ENCODE measurements around the gene SLC9A9. TPM values are rescaled to one million over a fixed set of nuclear protein-coding genes. Genes with fewer than 3 reads are reported as not detected.

The SLC9A9 gene
- total and polyA plus RNA-seq, 10 of the 15 experiments (the other 5 are each of a cell fraction or from before 2014, with no cell fraction given), result 3.5 to 14.2 (median 9.3) TPM

DNA sequence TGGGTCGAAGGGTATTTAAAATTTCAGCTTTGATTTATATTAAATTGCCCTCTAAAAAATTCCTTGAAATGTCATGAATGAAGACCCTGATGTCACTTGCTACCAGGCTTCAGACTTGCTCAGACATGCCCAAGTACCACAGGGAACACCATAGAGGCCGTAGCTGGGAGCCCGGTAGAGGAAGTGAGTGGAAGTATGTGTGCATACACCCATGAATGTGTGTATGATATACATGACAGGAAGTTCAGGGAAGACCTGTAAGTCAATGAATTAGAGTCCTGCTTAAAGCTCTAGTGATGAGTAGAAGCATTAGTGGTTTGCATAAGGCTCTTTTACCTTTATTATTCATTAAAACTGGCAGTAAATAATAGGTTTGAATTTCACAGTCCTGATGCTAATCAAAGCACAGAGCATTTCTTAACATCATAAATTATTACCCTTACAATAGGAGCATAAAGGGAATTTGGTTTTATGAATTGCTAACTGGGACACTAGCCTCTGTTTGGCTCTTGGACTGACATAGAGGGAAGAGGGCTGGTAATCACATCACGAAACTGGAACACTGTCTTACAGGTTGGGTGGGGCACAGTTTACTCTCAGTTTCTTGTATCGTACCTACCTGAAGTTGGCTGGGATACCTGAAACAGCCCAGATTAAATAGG is 584.3 kb downstream of the SLC9A9 start:
- DNase-seq (ENCODE audit: low read depth, low spot score), result no peak
- no peak for TF ChIP-seq PAX8 (IDR thresholded peaks at IDR 0.05)
- Histone ChIP-seq H3K4me1 (ENCODE audit: control insufficient read depth, insufficient read depth, low read length) (peaks cover 7% of the 10 kb centered on the region), H3K4me2 (ENCODE audit: control insufficient read depth, insufficient read depth) (peak overlapping the region; percentile 14; the same call in 1 of the 2 replicates), H4K20me1 (ENCODE audit: control insufficient read depth, insufficient read depth) (no peaks in the 10 kb centered on the region), H3K9me3 (replicated peaks; ENCODE audit: control insufficient read depth, insufficient read depth, low read length) (no peaks in the 10 kb centered on the region), H3K36me3 (ENCODE audit: control insufficient read depth in 2 of 2, insufficient read depth in 2 of 2, low read length in 1 of 2) (no peaks in the 10 kb centered on the region), H3K4me3 (no peak overlapping the region), H3K79me2 (ENCODE audit: control insufficient read depth, insufficient read depth, low read length) (no peaks in the 10 kb centered on the region), H3K9ac (ENCODE audit: control insufficient read depth, insufficient read depth, low read length) (no peak overlapping the region), H2AFZ (ENCODE audit: control insufficient read depth, low read depth, low read length) (no peak overlapping the region; the same call in 1 of the 2 replicates), H3K27ac (ENCODE audit: control insufficient read depth, insufficient read depth) (no peak overlapping the region; the same call in 1 of the 2 replicates), H3K27me3 (replicated peaks in 1 of 2; ENCODE audit: control insufficient read depth in 2 of 2, insufficient read depth in 2 of 2, low read length in 1 of 2) (no peaks in the 10 kb centered on the region)
- in situ Hi-C loops (cut with MboI), result no loop called here
- ChIA-PET RAD21 (ENCODE audit: unreplicated experiment) (no interaction called here), SMC1A (ENCODE audit: uncharacterized antibody, unreplicated experiment) (interaction anchor here (0.6 to 1.3 kb wide), 3 partner anchors 9 to 57 kb away, joined by 3 to 4 read pairs (median 3); no protein-coding TSS in a partner anchor), CTCF (interaction anchor here (1.4 kb wide), 1 partner anchor 11 kb away, joined by 3 read pairs; no protein-coding TSS in a partner anchor), POLR2A (interaction anchor here (0.5 to 1.6 kb wide), 3 partner anchors 9 to 86 kb away, joined by 3 to 4 read pairs (median 3); no protein-coding TSS in a partner anchor)
- ATAC-seq, result peak; percentile 37; the same call in 1 of the 3 replicates
- no peak for FAIRE-seq
- 74% methylated on average over 5 of the region's 5 CpGs for WGBS (ENCODE audit: insufficient coverage, insufficient replicate concordance, low lambda C conversion rate, missing lambda C conversion rate)
- intact Hi-C loops (cut with micrococcal nuclease; ENCODE audit: unreplicated experiment), result no loop called here
- no TSS peak for BruUV-seq (replicated peaks)

DNA sequence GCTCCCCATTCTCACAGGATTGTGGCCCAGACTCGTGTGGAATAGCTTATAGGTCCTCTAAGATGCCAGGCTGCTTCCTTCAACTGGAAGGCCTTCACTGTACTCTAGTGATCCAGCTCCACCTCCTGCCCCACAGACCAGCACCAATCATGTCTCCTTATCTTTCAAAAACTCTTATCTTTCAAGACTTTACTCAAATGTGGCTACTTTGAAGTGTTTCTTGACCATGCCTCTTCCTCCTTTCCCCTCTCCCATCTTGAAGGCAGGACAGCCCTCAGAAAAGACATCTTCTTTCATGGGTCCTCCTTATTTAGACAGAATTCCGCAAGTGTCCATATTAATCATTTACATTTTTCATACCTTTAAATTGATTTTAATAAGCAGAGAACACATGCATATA is 586.4 kb downstream of the SLC9A9 start:
- WGBS (ENCODE audit: insufficient coverage, insufficient replicate concordance, low lambda C conversion rate, missing lambda C conversion rate), result 46% methylated on average over 2 of the region's 2 CpGs
- ChIA-PET CTCF (no interaction called here), SMC1A (ENCODE audit: uncharacterized antibody, unreplicated experiment) (no interaction called here), RAD21 (ENCODE audit: unreplicated experiment) (no interaction called here), POLR2A (no interaction called here)
- Histone ChIP-seq H3K27ac (ENCODE audit: control insufficient read depth, insufficient read depth) (no peak overlapping the region), H3K4me1 (ENCODE audit: control insufficient read depth, insufficient read depth, low read length) (peaks cover 7% of the 10 kb centered on the region), H3K36me3 (ENCODE audit: control insufficient read depth in 2 of 2, insufficient read depth in 2 of 2, low read length in 1 of 2) (no peaks in the 10 kb centered on the region), H3K9me3 (replicated peaks; ENCODE audit: control insufficient read depth, insufficient read depth, low read length) (no peaks in the 10 kb centered on the region), H4K20me1 (ENCODE audit: control insufficient read depth, insufficient read depth) (no peaks in the 10 kb centered on the region), H3K27me3 (replicated peaks in 1 of 2; ENCODE audit: control insufficient read depth in 2 of 2, insufficient read depth in 2 of 2, low read length in 1 of 2) (no peaks in the 10 kb centered on the region), H3K9ac (ENCODE audit: control insufficient read depth, insufficient read depth, low read length) (no peak overlapping the region), H3K79me2 (ENCODE audit: control insufficient read depth, insufficient read depth, low read length) (no peaks in the 10 kb centered on the region), H3K4me3 (no peak overlapping the region), H3K4me2 (ENCODE audit: control insufficient read depth, insufficient read depth) (no peak overlapping the region), H2AFZ (ENCODE audit: control insufficient read depth, low read depth, low read length) (no peak overlapping the region)
- no peak for ATAC-seq
- no peak for DNase-seq (ENCODE audit: low read depth, low spot score)
- no TSS peak for BruUV-seq (replicated peaks)
- in situ Hi-C loops (cut with MboI), result no loop called here
- no peak for FAIRE-seq
- intact Hi-C loops (cut with micrococcal nuclease; ENCODE audit: unreplicated experiment), result no loop called here
- TF ChIP-seq CREM (IDR thresholded peaks at IDR 0.05; ENCODE audit: low read depth) (no peak), TARDBP (IDR thresholded peaks at IDR 0.05; ENCODE audit: borderline replicate concordance) (no peak), ZNF207 (IDR thresholded peaks at IDR 0.05; ENCODE audit: borderline replicate concordance) (no peak), CBFB (IDR thresholded peaks at IDR 0.05; ENCODE audit: low read depth) (no peak), ASH2L (IDR thresholded peaks at IDR 0.05; ENCODE audit: borderline replicate concordance, low read depth) (no peak), SPI1 (IDR thresholded peaks at IDR 0.05; ENCODE audit: borderline replicate concordance, insufficient read depth, low read depth, low read length) (no peak)
- TF ChIP-seq, protein P1, sequence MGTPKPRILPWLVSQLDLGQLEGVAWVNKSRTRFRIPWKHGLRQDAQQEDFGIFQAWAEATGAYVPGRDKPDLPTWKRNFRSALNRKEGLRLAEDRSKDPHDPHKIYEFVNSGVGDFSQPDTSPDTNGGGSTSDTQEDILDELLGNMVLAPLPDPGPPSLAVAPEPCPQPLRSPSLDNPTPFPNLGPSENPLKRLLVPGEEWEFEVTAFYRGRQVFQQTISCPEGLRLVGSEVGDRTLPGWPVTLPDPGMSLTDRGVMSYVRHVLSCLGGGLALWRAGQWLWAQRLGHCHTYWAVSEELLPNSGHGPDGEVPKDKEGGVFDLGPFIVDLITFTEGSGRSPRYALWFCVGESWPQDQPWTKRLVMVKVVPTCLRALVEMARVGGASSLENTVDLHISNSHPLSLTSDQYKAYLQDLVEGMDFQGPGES (IDR thresholded peaks at IDR 0.05), result no peak
- TF ChIP-seq, protein P2, sequence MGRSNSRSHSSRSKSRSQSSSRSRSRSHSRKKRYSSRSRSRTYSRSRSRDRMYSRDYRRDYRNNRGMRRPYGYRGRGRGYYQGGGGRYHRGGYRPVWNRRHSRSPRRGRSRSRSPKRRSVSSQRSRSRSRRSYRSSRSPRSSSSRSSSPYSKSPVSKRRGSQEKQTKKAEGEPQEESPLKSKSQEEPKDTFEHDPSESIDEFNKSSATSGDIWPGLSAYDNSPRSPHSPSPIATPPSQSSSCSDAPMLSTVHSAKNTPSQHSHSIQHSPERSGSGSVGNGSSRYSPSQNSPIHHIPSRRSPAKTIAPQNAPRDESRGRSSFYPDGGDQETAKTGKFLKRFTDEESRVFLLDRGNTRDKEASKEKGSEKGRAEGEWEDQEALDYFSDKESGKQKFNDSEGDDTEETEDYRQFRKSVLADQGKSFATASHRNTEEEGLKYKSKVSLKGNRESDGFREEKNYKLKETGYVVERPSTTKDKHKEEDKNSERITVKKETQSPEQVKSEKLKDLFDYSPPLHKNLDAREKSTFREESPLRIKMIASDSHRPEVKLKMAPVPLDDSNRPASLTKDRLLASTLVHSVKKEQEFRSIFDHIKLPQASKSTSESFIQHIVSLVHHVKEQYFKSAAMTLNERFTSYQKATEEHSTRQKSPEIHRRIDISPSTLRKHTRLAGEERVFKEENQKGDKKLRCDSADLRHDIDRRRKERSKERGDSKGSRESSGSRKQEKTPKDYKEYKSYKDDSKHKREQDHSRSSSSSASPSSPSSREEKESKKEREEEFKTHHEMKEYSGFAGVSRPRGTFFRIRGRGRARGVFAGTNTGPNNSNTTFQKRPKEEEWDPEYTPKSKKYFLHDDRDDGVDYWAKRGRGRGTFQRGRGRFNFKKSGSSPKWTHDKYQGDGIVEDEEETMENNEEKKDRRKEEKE (IDR thresholded peaks at IDR 0.05), result no peak
- TF ChIP-seq, protein P3, sequence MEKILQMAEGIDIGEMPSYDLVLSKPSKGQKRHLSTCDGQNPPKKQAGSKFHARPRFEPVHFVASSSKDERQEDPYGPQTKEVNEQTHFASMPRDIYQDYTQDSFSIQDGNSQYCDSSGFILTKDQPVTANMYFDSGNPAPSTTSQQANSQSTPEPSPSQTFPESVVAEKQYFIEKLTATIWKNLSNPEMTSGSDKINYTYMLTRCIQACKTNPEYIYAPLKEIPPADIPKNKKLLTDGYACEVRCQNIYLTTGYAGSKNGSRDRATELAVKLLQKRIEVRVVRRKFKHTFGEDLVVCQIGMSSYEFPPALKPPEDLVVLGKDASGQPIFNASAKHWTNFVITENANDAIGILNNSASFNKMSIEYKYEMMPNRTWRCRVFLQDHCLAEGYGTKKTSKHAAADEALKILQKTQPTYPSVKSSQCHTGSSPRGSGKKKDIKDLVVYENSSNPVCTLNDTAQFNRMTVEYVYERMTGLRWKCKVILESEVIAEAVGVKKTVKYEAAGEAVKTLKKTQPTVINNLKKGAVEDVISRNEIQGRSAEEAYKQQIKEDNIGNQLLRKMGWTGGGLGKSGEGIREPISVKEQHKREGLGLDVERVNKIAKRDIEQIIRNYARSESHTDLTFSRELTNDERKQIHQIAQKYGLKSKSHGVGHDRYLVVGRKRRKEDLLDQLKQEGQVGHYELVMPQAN (conservative IDR thresholded peaks at IDR 0.05), result no peak
